HG02885 (cell line): Measurements from ENCODE around the gene ATP10A.

Experiments
- ATAC-seq: cut with Tn5 transposase; IDR thresholded peaks from one replicate; pipeline ENCODE4 v1.9.1; 2021; ENCODE audit warnings: mild to moderate bottlenecking; ENCODE audit not compliant: unreplicated experiment, poor library complexity

Gene ATP10A

DNA sequence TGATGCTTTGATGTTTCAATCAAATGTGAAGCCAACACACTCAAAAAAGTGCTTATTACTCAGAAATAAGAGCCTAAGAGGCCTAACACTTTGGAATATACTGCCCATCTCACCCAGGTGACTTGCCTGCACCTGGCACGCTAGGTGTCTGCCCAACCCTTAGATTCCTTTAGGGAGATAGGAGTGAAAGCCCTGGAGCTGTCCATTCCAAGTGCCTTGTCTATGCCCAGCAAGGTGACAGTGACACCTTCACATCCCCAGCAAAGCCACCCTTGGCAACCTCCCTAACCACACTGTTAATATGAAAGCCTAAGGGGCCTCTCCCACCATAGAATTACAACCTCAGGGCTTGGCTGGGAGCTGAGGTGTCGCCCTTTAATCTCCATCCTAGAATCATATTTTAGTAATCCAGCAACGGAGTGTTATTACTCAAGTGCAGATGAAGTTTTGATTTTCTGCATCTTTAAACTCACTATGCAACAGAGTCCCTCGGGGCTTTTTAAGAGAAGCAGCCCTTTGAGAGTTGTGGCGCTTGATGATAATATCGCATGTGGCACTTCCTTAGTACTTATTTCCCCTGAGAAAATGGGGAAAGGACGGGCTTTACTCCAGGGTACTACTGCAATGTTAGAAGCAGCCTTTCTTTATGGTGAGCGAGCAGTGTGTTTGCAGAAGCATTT, 24.8 kb downstream of the ATP10A start:
- ATAC-seq, result no peak

DNA sequence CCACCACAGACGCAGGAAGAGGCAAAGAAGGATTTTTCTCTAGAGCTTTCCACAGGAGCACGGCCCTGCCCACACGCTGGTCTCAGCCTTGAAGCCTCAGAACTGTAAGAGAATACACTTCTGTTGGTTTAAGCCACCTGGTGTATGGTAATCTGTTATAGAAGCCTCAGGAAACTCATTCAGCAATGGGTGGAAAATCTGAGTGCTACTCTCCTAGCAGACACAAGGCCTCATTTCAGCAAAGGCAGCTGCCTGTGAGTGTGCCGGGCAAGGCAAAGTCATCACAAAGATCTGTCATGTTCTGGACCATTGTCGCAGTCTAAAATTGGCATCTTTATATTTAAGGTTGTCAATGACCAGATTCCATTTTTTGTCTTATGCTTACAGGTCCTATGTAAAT, 31.0 kb downstream of the ATP10A start:
- peak; percentile 48 for ATAC-seq

DNA sequence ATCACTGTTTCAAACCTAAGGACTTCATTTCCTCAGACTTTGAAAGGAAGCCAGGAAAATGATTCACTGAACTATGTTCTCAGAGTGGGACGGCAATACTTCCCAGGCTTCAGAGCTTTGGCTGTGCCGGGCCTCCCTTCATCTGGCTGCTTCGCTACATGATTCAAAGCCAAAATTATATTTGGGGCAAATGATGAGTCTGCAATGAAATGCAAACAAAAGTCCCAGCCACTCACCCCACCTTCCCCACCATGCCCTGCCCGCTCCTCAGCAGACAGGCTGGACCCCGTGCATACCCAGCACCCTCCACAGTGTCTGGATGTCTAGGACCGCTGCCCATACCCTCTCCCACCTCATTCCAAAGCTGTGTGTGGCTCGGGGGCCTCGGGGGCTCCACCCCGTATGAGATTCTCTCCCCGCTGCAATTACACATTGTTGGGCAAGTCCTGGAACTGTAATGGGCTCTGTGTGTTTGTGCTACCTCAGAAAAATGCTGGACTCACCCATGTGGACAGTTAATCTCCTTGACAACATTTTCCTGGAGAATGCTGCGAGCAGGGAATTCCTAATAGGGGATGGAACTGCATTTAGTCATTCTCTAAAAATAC, 32.2 kb downstream of the ATP10A start:
- ATAC-seq, result no peak

DNA sequence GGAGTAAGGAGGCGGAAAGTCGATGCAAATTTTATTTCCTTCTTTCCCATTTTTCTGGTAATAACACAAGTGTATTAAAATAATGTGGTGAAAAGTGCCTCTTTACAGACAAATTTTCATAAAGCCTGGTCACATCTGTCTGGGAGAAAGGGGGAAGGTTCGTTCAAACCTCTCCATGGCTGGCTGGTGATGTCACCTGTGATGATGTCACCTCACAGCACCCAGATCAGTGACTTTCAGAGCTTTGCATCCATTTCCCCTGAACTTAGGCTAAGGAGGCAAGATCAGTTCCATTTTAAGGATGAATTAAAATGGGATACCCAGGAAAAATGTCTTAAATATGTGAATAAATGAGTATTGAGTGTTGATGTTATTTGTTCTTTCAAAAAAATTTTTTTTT, 34.1 kb downstream of the ATP10A start:
- ATAC-seq, result no peak

DNA sequence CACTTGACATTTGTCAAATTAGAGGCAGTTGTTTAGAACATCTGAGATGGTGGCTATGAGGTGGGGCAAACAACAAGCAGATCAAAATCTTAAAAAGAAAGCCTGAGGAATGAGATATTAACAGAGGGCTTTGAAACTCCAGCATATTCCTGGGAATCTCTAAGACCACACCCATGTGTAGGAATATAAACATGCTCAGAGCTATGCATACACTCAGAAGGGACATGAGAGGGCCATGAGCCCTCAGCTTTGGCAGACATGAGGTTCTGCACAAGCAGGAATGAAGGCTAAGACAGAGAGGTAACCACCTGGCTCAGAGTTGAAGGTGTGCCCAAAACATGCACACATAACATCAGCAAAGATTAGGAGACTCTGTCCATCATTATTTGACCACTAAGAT, 37.9 kb downstream of the ATP10A start:
- no peak for ATAC-seq

DNA sequence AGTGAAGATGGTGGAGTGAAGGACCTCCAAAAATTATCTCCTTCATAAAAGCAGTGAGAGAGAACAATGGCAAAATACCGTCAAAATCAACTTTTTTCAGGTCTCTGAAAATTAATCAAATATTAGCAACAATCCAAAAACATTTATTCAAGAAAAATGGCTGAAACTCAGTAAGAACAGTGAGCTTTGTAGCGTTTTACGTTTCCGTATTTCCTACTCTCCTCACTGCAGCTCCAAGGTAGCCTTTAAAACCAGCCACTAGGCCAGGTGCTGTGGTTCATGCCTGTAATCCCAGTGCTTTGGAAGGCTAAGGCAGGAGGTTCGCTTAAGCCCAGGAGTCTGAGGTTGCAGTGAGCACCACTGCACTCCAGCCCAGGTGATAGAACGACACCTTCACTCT, 38.5 kb downstream of the ATP10A start:
- no peak for ATAC-seq

DNA sequence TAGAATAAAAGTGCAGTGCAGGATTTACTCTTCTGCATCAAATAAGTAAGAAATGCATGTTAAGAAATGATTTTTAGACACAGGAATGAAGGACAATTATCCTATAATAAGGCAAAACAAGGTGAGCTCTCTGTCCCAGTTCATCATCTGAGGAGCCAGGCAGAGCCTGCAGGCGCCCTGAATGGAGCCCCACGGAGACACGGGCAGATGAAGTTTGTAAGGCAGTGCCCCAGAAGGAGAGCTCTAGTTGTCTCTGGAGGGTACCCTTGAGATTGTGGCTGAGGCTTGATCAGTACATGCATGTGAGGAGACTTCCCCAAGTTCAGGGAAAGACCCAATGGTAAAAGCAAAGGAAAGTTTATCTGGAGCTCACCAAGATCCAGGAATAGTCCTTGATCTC, 50.3 kb downstream of the ATP10A start:
- ATAC-seq, result no peak

DNA sequence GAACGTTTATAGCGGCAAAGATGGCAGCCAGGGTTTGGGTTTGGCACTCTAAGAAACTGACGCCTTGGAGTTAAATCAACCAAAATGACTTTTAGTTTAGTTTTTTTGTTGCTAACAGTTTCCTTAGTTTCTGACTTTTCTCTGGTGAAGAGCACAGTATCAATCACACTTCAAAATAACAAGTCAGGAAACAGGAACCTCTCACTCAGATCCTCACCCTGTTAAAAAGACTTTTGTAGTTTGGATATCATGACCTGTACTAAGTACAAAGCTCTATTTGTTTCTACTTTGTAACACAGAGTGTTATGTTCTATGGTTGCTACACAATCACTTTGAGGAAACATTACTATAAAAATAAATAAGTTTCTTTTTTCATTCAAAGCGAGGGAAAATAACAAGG, 51.1 kb downstream of the ATP10A start:
- no peak for ATAC-seq

DNA sequence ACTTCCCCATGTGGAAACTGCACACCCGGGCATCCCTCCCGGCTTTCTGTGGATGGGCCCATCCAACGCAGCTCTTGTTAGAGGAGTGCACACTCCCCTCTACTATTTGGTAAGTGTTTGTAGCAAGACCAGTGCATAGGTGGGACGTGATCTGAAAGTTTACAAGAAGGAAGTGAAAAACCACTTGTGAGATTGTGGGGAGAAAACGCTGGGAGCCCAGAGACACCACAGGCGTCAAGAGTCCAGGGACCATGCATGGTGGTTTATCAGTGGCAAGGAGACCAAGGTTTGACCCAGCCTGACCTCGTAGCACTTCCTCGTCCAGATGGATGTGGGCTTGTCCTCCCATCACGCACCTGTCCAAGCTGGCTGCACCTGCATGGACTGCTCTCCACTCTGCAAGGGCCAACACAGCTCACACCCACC, 51.6 kb downstream of the ATP10A start:
- ATAC-seq, result no peak

DNA sequence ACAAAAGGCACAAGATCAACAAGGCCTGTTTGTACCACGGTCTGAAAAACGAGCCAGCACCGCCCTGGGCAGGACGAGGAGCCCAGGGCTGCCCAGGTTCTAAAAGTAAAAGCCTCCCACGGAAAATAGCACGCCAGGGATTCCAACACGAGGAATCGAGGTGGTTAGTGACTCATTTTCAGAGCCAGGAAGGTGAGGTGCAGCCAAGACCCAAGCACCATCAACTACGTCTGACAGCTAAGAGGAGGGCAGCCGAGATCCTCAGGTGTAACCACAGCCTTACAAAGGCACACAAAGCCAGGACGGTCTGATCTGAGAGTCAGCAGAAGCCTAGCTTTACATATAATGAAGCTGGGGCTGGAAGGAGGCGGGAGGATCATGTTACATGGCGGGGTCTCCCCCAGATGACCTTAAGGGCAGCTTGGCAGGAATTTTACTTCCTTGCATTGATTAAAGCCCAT, 52.5 kb downstream of the ATP10A start:
- no peak for ATAC-seq

DNA sequence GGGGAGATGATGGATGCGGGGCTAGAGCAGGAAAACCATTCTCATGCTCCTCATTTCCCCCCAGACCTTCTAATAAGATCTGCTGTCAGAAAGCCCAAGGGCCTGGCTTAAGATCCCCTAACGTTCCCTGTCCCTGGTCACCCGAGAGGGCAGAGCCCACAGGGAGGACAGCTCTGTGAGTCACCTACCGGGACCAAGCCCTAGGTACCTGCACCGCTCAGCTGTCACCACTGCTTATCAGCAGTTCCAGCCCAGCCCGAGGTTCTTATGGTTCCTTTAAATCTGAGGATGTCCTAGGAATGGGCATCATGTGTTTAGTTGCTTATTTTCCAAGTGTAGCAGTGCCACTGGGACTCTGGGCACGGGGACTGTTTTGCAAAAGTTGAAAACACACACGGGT, 53.0 kb downstream of the ATP10A start:
- ATAC-seq, result no peak

DNA sequence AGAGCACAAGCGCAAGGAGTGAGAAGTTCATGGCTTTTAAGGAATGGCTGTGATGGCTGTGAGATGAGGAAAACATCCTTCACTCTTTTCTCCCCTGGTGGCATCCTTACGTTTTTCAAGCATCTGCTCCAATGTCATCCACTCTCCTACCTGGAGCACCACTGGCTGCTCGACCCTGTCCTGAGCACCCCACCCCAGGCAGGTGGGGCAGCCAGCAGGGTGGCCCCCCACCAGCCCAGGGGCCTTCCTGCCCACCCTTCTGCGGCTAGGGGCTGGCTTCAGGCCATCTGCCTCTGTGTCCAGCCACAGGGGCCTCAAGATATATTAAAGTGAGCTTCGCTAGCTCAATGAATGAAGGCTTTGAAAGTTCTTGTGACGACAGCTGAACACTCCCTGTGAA, 56.1 kb downstream of the ATP10A start:
- ATAC-seq, result no peak

DNA sequence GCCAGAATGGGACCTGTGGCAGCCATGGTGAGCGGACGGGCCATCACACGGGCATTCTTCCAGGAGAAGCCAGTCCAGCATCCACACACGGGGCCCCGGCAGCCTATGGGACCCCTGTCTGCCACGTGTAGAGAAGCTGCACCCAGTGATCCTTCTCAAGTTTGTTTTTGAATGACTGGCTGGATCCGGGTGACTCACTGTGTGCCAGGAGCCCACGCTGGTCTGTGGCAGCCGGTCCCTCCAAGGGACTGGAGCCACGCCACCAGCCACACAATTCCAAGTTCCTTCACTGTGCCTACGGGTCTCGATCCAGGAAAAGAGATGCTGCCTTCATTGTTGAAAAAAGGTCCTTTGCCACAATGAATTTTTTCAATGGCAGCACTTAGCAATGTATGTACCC, 58.1 kb downstream of the ATP10A start:
- no peak for ATAC-seq

DNA sequence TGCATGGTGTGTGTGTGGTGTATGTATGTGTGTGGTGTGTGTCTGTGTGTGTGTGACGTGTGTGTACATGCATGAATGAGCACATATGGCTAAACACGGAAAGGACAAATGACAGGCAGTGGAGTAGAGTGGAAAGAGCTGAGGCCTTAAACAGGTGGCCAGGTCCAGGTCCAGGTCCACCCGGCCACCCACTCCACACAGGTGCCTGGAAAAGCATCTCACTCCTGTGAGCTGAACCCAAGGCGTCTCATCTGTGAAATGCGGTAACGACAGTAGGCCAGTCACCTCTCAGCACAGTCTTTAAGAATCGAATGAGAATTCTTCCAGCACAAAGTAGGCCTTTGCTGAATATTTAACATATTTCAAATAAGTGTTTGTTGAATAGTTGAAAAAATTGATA, 58.7 kb downstream of the ATP10A start:
- ATAC-seq, result no peak

DNA sequence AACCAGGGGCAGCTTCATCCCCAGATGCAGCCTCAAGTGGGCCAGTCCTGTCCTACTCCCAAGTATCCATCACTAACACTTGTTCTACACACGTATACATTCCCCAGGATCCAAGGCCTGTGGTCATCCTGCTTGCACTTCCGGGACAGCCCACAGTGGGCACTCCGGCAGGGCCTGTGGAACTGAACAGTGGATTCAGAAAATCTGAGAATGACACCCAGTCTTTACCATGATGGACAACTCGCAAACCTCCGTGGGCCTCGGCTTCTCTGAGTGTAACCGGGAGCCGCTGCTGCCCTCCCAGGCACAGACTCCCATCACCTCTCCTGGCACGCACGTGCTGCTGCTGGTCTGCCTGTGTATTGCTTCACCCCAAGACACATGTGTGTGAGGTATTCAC, 59.6 kb downstream of the ATP10A start:
- no peak for ATAC-seq

DNA sequence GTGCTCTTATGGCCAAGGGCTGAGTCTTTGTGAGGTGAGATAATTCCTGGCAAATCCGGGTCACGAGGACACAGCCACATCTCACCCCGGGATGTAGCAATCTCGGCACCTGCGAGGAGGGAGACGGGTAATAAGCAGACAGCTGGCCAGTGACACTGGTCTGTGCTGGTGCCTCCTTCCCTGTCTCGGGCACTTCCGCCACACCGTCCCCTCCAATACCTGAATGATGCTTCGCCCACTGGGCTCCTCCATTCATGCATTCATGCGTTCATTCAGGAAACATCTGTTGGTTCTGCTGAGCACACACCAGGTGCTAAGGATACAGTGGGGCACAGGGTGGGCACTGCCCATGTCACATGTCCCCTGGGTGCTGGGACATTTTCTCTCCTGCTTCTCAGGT, 60.1 kb downstream of the ATP10A start:
- no peak for ATAC-seq

DNA sequence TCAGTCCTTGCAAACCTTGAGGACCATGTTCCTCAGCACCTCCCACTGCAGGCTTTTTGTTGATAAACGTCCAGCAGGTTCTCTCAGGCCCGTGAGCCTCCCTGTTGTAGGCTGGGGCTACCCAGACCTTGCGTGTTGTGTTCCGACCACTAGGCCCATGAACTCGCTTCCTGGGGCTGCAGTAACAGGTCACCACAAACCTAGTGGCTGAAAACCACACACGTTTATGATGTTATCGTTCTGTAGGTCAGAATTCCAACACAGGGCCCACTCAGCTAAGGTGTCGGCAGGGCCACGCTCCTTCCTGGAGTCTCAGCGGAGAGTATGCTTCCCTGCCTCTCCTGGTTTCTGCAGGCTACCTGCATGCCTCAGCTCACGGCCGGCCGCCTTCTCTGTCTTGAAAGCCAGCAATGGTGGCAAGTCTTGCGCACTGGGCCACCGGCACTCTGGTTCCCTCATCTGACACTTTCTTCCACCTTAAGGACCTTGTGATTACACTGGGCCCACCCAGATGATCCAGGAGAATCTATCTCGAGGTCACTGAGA, 60.8 kb downstream of the ATP10A start:
- no peak for ATAC-seq

DNA sequence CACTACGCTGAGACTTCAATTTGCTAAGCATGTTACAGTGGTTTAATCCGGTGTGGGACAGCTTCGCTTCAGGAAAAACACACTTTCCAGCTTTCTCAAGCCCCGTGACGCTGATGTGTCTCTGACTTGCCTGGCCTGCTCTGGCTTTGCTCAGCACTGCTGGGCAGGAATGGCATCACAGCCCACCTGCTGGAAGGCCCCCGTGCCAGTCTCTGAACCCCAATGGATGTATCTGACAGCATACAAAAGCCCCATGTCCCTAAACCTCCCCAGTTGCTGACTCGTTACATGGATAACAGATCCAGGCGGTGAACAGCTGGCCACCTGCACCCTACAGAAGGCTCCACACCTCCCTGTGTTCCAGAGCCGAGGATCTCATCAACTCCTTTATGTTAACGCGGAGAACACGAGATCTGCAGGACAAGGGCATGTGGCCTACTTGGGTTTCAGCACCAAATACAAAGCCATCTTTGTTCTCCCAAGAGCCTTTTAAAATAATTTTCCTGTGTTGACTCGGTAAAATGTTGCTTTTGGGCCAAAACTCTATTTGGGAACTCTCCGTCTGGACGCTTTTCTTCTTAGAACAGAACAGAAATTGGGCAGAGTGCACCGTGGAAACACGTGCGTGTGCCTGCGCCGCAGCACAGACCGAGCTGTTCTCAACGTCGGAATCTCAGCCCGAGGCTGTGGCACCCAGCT, 61.4 kb downstream of the ATP10A start:
- no peak for ATAC-seq

DNA sequence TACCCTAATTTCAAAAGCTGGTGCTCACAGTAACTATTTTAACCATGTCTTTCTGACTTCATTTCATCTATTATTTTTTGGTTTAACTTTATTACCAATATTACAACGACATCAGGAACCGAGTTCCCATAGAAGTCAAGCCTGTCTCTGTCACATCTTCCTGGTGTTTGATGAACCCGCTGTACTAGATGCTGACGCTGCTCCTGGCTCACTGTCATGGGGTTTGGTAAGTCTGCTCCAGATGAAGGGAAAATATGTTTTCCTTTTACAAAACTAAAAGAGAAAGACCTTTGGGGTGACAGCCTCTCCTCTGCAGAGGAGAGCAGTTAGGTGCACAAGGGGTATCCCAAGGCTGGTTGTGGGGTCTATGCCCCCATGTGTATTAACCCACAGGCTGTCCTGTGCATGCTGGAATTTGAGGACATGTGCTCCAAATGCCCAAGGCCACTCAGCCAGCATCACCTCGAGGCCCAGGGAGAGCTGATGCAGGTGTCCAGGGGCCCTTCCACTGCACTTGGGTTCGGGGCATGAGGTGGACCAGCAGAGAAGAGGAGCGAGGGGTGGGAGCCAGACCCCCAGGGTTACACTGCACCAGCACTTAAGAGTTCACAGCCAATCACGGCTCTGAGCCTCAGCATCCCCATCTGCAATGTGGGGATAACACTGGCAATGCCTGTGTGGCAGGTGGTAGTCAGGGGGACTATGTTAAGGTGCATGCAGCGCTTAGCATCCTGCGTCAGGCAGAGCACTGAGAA, 62.2 kb downstream of the ATP10A start:
- ATAC-seq, result no peak

DNA sequence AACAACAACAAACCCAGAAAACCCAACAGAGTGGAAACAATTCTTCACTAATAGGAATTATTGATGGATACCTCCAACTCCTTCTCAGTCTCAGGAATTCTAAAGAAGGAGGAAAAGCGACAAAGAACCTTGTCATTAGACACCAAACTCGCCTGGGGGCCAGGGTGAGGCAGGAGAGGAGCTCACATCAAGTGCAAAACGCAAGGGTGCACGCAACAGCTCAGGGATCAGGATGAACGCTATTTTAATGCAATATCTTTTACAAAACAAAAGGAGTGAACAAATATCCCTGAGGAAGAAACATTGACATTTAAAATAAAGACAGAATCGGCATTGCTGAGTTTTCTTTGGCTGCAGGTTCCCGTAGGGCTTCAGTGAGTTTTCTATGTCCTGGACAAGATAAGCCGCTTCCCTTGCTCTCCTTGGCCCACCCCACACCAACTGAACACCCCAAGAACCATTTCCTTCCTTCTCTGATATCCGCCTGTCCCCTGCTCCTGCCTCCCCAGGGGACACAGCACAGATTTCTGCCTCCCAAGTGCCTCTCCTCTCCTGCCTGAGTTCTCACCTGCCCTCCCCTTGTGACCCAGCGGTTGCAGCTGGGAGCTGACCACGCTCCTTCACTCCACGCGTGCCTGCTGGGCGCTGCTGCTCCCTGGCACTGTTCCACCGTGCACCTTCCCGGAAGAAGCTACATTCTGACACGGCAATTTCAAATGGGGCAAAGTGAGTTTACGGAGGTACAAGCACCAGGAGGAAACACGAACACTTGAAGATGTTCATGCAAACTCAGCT, 63.0 kb downstream of the ATP10A start:
- ATAC-seq, result no peak
